Measurements from ENCODE around the gene FUT2.

DNA sequence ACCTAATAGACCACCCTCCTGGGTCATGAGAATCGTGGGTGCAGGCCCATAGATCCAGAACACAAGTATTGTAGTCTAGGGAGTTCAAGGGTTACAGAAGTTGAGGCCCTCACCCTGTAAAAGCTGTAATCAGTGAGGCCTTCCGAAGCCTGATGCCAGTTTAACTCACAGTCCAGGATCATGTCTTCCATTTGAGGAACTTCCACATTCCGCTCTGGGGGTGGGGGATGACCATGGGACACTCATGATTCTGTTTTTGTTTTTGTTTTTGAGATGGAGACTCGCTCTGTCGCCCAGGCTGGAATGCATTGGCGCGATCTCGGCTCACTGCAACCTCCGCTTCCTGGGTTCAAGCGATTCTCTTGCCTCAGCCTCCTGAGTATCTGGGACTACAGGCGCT is 46.3 kb downstream of the FUT2 start:
- TF ChIP-seq, protein P1, sequence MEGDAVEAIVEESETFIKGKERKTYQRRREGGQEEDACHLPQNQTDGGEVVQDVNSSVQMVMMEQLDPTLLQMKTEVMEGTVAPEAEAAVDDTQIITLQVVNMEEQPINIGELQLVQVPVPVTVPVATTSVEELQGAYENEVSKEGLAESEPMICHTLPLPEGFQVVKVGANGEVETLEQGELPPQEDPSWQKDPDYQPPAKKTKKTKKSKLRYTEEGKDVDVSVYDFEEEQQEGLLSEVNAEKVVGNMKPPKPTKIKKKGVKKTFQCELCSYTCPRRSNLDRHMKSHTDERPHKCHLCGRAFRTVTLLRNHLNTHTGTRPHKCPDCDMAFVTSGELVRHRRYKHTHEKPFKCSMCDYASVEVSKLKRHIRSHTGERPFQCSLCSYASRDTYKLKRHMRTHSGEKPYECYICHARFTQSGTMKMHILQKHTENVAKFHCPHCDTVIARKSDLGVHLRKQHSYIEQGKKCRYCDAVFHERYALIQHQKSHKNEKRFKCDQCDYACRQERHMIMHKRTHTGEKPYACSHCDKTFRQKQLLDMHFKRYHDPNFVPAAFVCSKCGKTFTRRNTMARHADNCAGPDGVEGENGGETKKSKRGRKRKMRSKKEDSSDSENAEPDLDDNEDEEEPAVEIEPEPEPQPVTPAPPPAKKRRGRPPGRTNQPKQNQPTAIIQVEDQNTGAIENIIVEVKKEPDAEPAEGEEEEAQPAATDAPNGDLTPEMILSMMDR (conservative IDR thresholded peaks at IDR 0.05; ENCODE audit: low read length): no peak
- TF ChIP-seq EZH2phosphoT487 (IDR thresholded peaks at IDR 0.05; ENCODE audit: borderline replicate concordance): no peak

All from Loucy (cell line).